NCI-H345 (cell line): ENCODE data around the gene CCR5AS.

Experiments used
- DNase-seq: peaks from one replicate; lab custom pipeline; 2025; lab: John Stamatoyannopoulos, UW

CCR5AS gene

GRCh38 chr3:46380471-46381221, 26.2 kb downstream of the CCR5AS start:
- peak; percentile 54 for DNase-seq

- peak; percentile 16 for DNase-seq
These were observed 28.4 kb downstream of the CCR5AS start for GRCh38 chr3:46378426-46378942.

GRCh38 chr3:46375814-46376213, 31.1 kb downstream of the CCR5AS start:
- DNase-seq: no peak

- no peak for DNase-seq
These were observed 31.6 kb downstream of the CCR5AS start for GRCh38 chr3:46375218-46375617.

DNA sequence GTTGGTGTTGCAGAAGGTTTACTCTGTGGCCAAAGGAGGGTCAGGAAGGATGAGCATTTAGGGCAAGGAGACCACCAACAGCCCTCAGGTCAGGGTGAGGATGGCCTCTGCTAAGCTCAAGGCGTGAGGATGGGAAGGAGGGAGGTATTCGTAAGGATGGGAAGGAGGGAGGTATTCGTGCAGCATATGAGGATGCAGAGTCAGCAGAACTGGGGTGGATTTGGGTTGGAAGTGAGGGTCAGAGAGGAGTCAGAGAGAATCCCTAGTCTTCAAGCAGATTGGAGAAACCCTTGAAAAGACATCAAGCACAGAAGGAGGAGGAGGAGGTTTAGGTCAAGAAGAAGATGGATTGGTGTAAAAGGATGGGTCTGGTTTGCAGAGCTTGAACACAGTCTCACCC, 32.1 kb downstream of the CCR5AS start:
- DNase-seq: no peak

- no peak for DNase-seq
These were observed 34.1 kb downstream of the CCR5AS start for GRCh38 chr3:46372492-46373359.

DNA sequence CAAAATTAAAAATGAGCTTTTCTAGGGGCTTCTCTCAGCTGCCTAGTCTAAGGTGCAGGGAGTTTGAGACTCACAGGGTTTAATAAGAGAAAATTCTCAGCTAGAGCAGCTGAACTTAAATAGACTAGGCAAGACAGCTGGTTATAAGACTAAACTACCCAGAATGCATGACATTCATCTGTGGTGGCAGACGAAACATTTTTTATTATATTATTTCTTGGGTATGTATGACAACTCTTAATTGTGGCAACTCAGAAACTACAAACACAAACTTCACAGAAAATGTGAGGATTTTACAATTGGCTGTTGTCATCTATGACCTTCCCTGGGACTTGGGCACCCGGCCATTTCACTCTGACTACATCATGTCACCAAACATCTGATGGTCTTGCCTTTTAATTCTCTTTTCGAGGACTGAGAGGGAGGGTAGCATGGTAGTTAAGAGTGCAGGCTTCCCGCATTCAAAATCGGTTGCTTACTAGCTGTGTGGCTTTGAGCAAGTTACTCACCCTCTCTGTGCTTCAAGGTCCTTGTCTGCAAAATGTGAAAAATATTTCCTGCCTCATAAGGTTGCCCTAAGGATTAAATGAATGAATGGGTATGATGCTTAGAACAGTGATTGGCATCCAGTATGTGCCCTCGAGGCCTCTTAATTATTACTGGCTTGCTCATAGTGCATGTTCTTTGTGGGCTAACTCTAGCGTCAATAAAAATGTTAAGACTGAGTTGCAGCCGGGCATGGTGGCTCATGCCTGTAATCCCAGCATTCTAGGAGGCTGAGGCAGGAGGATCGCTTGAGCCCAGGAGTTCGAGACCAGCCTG, 35.1 kb downstream of the CCR5AS start:
- DNase-seq: no peak

DNA sequence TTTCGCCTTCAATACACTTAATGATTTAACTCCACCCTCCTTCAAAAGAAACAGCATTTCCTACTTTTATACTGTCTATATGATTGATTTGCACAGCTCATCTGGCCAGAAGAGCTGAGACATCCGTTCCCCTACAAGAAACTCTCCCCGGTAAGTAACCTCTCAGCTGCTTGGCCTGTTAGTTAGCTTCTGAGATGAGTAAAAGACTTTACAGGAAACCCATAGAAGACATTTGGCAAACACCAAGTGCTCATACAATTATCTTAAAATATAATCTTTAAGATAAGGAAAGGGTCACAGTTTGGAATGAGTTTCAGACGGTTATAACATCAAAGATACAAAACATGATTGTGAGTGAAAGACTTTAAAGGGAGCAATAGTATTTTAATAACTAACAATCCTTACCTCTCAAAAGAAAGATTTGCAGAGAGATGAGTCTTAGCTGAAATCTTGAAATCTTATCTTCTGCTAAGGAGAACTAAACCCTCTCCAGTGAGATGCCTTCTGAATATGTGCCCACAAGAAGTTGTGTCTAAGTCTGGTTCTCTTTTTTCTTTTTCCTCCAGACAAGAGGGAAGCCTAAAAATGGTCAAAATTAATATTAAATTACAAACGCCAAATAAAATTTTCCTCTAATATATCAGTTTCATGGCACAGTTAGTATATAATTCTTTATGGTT, 35.9 kb downstream of the CCR5AS start, which contains the start of gene CCR5:
Gene CCR5 (plus strand): TSS at position 108 of the 680 bp plus-strand sequence. CDS start 1,957 bp downstream, outside the sequence.
- no peak for DNase-seq

GRCh38 chr3:46369675-46370132, 37.2 kb downstream of the CCR5AS start:
- no peak for DNase-seq

DNA sequence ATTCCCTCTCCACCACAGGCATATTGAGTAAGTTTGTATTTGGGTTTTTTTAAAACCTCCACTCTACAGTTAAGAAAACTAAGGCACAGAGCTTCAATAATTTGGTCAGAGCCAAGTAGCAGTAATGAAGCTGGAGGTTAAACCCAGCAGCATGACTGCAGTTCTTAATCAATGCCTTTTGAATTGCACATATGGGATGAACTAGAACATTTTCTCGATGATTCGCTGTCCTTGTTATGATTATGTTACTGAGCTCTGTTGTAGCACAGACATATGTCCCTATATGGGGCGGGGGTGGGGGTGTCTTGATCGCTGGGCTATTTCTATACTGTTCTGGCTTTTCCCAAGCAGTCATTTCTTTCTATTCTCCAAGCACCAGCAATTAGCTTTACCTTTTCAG, 37.7 kb downstream of the CCR5AS start:
- no peak for DNase-seq

- DNase-seq: no peak
These were observed 38.3 kb downstream of the CCR5AS start for GRCh38 chr3:46368569-46368968.

DNA sequence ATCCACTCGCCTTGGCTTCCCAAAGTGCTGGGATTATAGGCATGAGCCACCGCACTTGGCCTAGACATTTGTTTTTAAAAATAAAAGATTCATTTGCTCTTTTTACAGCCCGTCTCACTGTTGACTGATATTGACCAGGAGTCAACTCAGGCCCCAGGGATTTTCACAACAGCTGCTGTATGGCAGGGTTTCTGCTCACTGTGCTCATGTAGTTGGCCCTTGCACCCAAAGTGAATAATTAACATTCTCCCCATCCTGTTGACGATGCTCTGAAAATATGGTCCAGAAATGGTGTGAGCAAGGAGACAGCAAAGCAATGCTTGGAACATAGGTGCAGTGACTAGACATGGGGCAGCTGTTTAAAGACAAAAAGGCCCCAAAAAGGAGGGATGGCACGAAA, 39.1 kb downstream of the CCR5AS start:
- no peak for DNase-seq

- DNase-seq: no peak
These were observed 40.9 kb downstream of the CCR5AS start for GRCh38 chr3:46365737-46366524.

- DNase-seq: no peak
These were observed 41.8 kb downstream of the CCR5AS start for GRCh38 chr3:46365041-46365440.

GRCh38 chr3:46361408-46362283, 45.2 kb downstream of the CCR5AS start:
- peak; percentile 46 for DNase-seq

GRCh38 chr3:46360907-46361306, 46.0 kb downstream of the CCR5AS start:
- DNase-seq: no peak

GRCh38 chr3:46359733-46360493, 47.0 kb downstream of the CCR5AS start:
- DNase-seq: peak; percentile 95

- no peak for DNase-seq
These were observed 48.4 kb downstream of the CCR5AS start for GRCh38 chr3:46358466-46358865.

DNA sequence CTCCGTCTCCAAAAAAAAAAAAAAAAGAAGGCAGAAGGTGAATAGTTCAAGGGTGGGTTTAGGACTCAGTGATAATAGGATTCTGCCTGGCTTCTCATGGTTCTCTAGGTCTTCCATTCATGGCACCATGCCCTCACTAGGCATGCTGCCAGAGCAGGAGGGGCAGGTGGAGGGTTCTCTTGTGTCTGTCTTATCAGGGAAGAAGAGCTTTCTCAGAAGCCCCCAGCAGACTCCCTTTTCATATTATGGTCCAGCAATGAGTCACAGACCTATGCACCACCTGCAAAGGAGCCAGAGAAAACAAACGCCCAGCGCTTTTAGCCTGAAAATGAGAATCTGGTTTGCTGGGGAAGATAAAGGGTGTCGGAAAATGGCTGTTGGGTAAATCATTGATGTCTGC, 50.0 kb downstream of the CCR5AS start:
- peak; percentile 36 for DNase-seq
